ENCODE measurements around the gene ESPNL. TPM values are rescaled to one million over a fixed set of nuclear protein-coding genes. Genes with fewer than 3 reads are reported as not detected.
A peak's percentile ranks its signal among the peaks of the same experiment; 100 is the strongest.

The ESPNL gene
- total and polyA plus RNA-seq, 2 of the 4 experiments (the other 2 are of a cell fraction), result 2.0 TPM

- Histone ChIP-seq H4K91ac (ENCODE audit: insufficient read depth, low read depth, low read length) (peak overlapping the region; percentile 79; the same call in 1 of the 2 replicates), H2BK5ac (ENCODE audit: low read depth, low read length, poor library complexity, severe bottlenecking) (no peak overlapping the region), H3K56ac (ENCODE audit: extremely low read depth, insufficient read depth, low read length) (no peak overlapping the region), H3K27ac (ENCODE audit: insufficient read depth, low read length) (no peak overlapping the region), H2AK9ac (replicated peaks; ENCODE audit: low read depth, low read length, poor library complexity) (peak overlapping the region; percentile 78), H3K4me2 (ENCODE audit: low read depth, low read length) (no peak overlapping the region), H2AFZ (replicated peaks; ENCODE audit: low read length, poor library complexity) (peak overlapping the region; percentile 21), H3K79me1 (ENCODE audit: low read depth in 1 of 2, low read length in 2 of 2) (no peaks in the 10 kb centered on the region), H4K8ac (ENCODE audit: low read depth in 2 of 2, low read length in 2 of 2) (peak overlapping the region in 1 of 2 experiments; percentile 18; a peak in 1 of 4 replicates), H3K4ac (ENCODE audit: low read depth, low read length) (peak overlapping the region; percentile 46; the same call in 1 of the 2 replicates), H3K36me3 (ENCODE audit: control insufficient read depth, insufficient read depth, low read length) (no peaks in the 10 kb centered on the region), H3K14ac (replicated peaks; ENCODE audit: low read depth, low read length) (no peak overlapping the region), H4K5ac (ENCODE audit: low read depth, low read length) (no peak overlapping the region), H2AK5ac (ENCODE audit: low read depth, low read length) (peak overlapping the region; percentile 57), H3K4me3 (ENCODE audit: insufficient read depth, low read depth, low read length) (no peak overlapping the region), H3K9me1 (ENCODE audit: insufficient read depth, low read length) (0 out of 2 replicates have a peak, but pooled peaks cover 15% of the 10 kb centered on the region), H3K18ac (ENCODE audit: low read depth, low read length) (no peak overlapping the region), H4K20me1 (ENCODE audit: insufficient read depth, low read length) (no peaks in the 10 kb centered on the region), H3K9me3 (ENCODE audit: control insufficient read depth, insufficient read depth, low read length) (no peaks in the 10 kb centered on the region), H3K27me3 (ENCODE audit: control insufficient read depth, insufficient read depth, low read length) (no peaks in the 10 kb centered on the region), H3K4me1 (ENCODE audit: control insufficient read depth, insufficient read depth, low read length) (peaks cover 23% of the 10 kb centered on the region), H2BK120ac (ENCODE audit: low read depth, low read length) (peak overlapping the region; percentile 95), H2BK20ac (ENCODE audit: low read depth, low read length) (no peak overlapping the region), H3K9ac (ENCODE audit: low read depth, low read length) (no peak overlapping the region), H3K23ac (ENCODE audit: low read depth, low read length) (no peak overlapping the region), H2BK15ac (ENCODE audit: low read depth, low read length) (no peak overlapping the region)
- no TSS peak for BruUV-seq (replicated peaks)
- DNase-seq, result no peak
- CTCF ChIA-PET, result interaction anchor here (0.6 to 0.8 kb wide), 2 partner anchors 50 to 283 kb away, joined by 3 to 5 read pairs; no protein-coding TSS in a partner anchor
- dilution Hi-C loops (cut with HindIII; ENCODE audit: low sequenced_read_pairs, unreplicated experiment) (no loop called here), intact Hi-C loops (cut with micrococcal nuclease) (no loop called here), in situ Hi-C loops (cut with MboI; ENCODE audit: low sequenced_read_pairs) (no loop called here)
- no peak for ATAC-seq (ENCODE audit: low read depth)
- 94% methylated on average over 47 of the region's 60 CpGs; no CpG with 5 or more reads in 1 of the 2 experiments for WGBS, 2 experiments (ENCODE audit: extremely low coverage in 2 of 2, insufficient read length in 1 of 2)
- POLR2A ChIA-PET (ENCODE audit: unreplicated experiment), result no interaction called here
- TF ChIP-seq RCOR1 (IDR thresholded peaks at IDR 0.05; ENCODE audit: insufficient replicate concordance, low read length) (no peak), POLR2A (IDR thresholded peaks at IDR 0.05; ENCODE audit: low read depth, low read length) (no peak), CEBPB (IDR thresholded peaks at IDR 0.05; ENCODE audit: low read depth, low read length) (no peak), MAZ (IDR thresholded peaks at IDR 0.05; ENCODE audit: borderline replicate concordance, low read depth, low read length) (no peak), CTCF (conservative IDR thresholded peaks at IDR 0.05; ENCODE audit: low read depth, low read length) (no peak), FOS (IDR thresholded peaks at IDR 0.05; ENCODE audit: low read depth, low read length) (no peak), MAFK (IDR thresholded peaks at IDR 0.05; ENCODE audit: low read depth, low read length) (no peak), USF2 (IDR thresholded peaks at IDR 0.05; ENCODE audit: low read depth, low read length) (no peak), BHLHE40 (IDR thresholded peaks at IDR 0.05; ENCODE audit: low read depth, low read length) (no peak), NFE2L2 (IDR thresholded peaks at IDR 0.05; ENCODE audit: low read depth, low read length) (no peak), RFX5 (IDR thresholded peaks at IDR 0.05; ENCODE audit: low read depth, low read length) (no peak), MXI1 (IDR thresholded peaks at IDR 0.05; ENCODE audit: borderline replicate concordance, low read depth, low read length) (no peak), RAD21 (IDR thresholded peaks at IDR 0.05; ENCODE audit: low read length) (no peak), CHD1 (IDR thresholded peaks at IDR 0.05; ENCODE audit: low read depth, low read length) (no peak), SMC3 (IDR thresholded peaks at IDR 0.05; ENCODE audit: low read depth, low read length) (no peak)
These were observed 40.8 kb downstream of the ESPNL start for GRCh38 chr2:238140721-238141540.

Data from IMR-90 (cell line).